A673 (cell line): ENCODE measurements around the gene FMNL1.

ENCODE experiments used
- CTCF ChIP-seq: fragments of 300-800, 200-600 bp; sonication (generic); conservative IDR thresholded peaks from 2 replicates; pipeline ENCODE4 v1.5.1; 2017; ENCODE audit warnings: low read depth, mild to moderate bottlenecking, antibody characterized with exemption, low read length, moderate library complexity, mixed read lengths
- EZH2 ChIP-seq: fragments of 200-600 bp; sonication (generic); IDR thresholded peaks from 2 replicates; pipeline ENCODE4 v1.6.1; 2017; ENCODE audit warnings: borderline replicate concordance, low read depth, mild to moderate bottlenecking, mixed read lengths, antibody characterized with exemption, low read length; ENCODE audit not compliant: poor library complexity, severe bottlenecking

GRCh38 chr17:45261577-45262515 is 40.2 kb downstream of the FMNL1 start, which contains the start of gene SPATA32:
- no peak for TF ChIP-seq CTCF
- no peak for TF ChIP-seq EZH2
